Choroid plexus epithelial cell (primary cell): ENCODE data around the gene SLC25A41.
"Not testable (repeated sequence)": the region's sequence is repeated elsewhere in the genome, so short reads cannot be mapped to it uniquely, and the experiment has no call there.

Source experiments
- DNase-seq: peaks from one replicate; pipeline ENCODE4 v3.0.0-alpha.2; 2010; ENCODE audit warnings: low read depth
- H3K4me3 ChIP-seq: 2 replicates; pipeline ENCODE4 v1.5.1; 2011; ENCODE audit warnings: low read depth, mild to moderate bottlenecking, control low read depth, low read length, moderate library complexity
- TF ChIP-seq, protein P1 (sequence below): conservative IDR thresholded peaks from 2 replicates; pipeline ENCODE4 v1.5.1; 2011; ENCODE audit warnings: low read depth, mild to moderate bottlenecking, control low read depth, inconsistent platforms, low read length, moderate library complexity

SLC25A41 gene

GRCh38 chr19:6402837-6403608 is 30.5 kb downstream of the SLC25A41 start:
- no peak overlapping the region for H3K4me3 ChIP-seq
- TF ChIP-seq, protein P1, sequence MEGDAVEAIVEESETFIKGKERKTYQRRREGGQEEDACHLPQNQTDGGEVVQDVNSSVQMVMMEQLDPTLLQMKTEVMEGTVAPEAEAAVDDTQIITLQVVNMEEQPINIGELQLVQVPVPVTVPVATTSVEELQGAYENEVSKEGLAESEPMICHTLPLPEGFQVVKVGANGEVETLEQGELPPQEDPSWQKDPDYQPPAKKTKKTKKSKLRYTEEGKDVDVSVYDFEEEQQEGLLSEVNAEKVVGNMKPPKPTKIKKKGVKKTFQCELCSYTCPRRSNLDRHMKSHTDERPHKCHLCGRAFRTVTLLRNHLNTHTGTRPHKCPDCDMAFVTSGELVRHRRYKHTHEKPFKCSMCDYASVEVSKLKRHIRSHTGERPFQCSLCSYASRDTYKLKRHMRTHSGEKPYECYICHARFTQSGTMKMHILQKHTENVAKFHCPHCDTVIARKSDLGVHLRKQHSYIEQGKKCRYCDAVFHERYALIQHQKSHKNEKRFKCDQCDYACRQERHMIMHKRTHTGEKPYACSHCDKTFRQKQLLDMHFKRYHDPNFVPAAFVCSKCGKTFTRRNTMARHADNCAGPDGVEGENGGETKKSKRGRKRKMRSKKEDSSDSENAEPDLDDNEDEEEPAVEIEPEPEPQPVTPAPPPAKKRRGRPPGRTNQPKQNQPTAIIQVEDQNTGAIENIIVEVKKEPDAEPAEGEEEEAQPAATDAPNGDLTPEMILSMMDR: no peak
- DNase-seq: peak; percentile 87

DNA sequence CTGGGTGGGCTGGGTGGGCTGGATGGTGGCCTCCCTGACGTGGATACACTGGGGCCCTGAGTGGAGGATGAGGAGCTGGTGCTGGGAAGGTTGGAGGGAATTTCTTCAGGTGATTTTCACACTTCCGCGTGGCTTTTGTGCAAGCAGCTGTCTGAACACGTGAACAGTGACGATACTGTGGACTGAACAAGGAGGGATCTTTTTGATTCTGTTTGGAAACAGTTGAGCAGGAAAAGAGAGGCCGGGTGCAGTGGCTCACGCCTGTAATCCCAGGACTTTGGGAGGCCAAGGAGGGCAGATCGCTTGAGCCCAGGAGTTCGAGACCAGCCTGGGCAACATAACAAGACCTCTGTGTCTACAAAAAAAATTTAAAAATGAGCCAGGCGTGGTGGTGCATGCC is 31.5 kb downstream of the SLC25A41 start:
- no peak overlapping the region for H3K4me3 ChIP-seq
- no peak for DNase-seq
- TF ChIP-seq, protein P1: no peak

DNA sequence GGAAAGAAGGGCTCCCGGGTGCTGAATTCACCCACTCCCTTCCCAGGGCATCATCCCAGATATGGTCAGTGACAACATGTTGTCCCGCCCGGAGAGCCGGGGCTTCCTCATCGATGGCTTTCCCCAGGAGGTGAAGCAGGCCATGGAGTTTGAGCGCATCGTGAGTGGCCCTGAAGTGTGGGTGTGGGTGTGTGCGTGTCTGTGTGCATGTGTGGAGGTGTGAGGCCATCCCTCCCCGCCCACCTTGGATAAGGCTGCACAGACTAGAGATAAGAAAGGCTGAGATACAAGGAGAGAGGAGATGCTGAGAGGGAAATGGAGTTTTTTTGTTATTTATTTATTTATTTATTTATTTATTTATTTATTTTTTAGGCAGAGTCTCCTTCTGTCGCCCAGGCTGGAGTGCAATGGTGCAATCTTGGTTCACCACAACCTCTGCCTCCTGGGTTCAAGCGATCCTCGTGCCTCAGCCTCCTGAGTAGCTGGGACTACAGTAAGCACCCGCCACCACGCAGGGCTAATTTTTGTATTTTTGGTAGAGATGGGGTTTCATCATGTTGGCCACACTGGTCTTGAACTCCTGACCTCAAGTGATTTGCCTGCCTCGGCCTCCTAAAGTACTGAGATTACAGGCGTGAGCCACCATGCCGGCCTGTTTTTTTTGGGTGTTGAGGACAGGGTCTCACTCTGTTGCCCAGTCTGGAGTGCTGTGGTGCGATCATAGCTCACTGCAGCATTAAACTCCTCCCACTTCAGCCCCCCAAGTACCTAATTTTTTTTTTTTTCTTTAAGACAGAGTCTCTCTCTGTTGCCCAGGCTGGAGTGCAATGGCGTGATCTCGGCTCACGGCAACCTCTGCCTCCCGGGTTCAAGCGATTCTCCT is 33.3 kb downstream of the SLC25A41 start:
- not testable (repeated sequence) for H3K4me3 ChIP-seq, DNase-seq

DNA sequence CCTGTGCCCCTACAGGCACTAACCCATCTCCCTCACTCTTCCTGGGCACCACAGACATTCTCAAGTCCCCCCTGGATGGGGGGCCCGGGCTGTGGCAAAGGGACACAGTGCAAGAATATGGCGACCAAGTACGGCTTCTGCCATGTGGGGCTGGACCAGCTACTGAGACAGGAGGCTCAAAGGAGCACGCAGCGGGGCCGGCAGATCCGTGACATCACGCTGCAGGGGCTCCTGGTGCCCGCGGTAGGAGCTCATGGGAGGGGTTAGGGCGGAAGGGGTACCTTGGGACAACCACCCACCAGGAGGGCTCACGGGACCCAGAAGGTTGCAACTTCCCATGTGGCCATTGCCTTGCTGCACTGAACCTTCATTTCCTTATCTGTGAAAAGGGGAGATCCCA is 37.3 kb downstream of the SLC25A41 start:
- TF ChIP-seq, protein P1: no peak
- DNase-seq: no peak
- H3K4me3 ChIP-seq: no peak overlapping the region

GRCh38 chr19:6394831-6395230 is 38.7 kb downstream of the SLC25A41 start:
- TF ChIP-seq, protein P1: no peak
- no peak overlapping the region for H3K4me3 ChIP-seq
- no peak for DNase-seq

DNA sequence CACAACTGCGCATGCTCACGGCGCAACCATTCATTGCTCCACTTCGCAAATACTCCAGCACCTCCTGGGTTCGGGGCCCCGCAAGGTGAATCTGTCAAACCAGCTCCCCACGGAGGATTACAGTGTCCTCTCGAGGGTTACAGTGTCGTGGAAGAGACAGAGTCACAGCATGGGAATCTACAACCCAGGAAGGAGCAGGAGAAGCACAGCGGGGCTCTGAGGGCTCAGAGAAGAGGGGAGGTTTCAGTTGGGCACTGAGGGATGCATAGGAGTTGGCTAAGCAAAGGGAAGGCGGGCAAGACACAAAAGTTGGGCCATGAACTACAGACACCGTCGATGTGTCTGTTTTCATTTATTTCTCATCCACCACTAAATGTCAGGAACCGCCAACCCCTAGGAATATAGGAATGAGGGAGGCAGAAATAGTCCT is 39.6 kb downstream of the SLC25A41 start:
- DNase-seq: no peak
- peak overlapping the region; percentile 93 for H3K4me3 ChIP-seq
- TF ChIP-seq, protein P1: no peak

DNA sequence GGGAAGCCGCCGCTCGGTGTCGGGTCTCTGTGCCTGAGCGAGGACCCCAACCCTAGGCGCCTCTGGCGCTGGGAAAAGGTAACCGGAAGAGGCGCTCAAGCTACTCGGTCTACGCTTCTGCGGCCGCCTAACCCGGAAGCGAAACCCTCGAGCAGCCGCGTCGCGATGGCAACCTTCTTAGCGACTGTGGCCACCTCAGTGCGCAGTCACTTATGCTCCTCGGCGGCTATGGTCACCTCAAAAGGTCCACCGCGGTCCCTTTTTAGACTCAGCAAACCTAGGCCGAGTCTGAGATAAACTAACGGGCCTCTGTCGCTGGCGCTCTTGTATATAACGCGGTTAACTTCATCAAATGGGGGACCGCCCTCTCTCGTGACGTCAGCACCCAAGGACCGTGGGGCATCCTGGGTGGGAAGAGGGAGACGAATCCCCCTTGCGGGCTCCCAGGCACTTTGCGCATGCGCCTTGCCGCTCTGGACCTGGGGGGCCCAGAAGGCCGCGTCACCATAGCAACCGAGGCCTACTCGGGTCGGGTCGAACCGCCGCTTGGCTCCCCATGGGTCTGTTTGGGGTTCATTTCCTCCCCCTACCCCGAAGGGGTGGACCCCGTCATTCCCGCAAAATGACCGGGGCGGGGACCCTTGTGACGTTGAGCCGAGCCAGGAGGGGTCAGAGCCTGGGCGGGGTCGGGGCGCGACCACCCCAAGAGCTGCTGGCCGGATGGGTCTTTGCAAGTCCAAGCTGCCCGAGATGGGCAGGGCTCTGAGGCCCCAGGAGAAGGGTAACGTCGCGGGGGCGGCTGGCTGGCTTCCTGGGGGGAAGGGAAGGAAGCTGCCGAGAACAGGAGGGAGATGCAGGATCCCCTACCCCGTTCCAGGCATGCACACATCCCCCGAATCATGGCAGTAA is 40.2 kb downstream of the SLC25A41 start, which contains the start of gene GTF2F1:
Gene GTF2F1 (minus strand): TSS at position 91 of the 909 bp plus-strand sequence. CDS start 169 bp downstream, outside the sequence.
- peak within 1 kb of the TSS; percentile 93 for H3K4me3 ChIP-seq
- peak; percentile 98 for DNase-seq
- TF ChIP-seq, protein P1: peak; percentile 43
